Esophagus muscularis mucosa (tissue), 4 donors: ENCODE measurements around the gene VTI1A. TPM values are rescaled to one million over a fixed set of nuclear protein-coding genes. Genes with fewer than 3 reads are reported as not detected.
A peak's percentile ranks its signal among the peaks of the same experiment; 100 is the strongest.

ENCODE experiments used
- DNase-seq: peaks from one replicate; pipeline ENCODE4 v3.0.0-alpha.2; 2017; ENCODE audit errors: extremely low spot score
- H3K27ac ChIP-seq, 4 donors: fragments of 200-600 bp; sonication (generic); replicated peaks in 1 of 4; 1 replicate in 3 of 4; 2 replicates in 1 of 4; pipeline ENCODE4 v1.5.1; 2016 to 2019; ENCODE audit warnings: mild to moderate bottlenecking in 1 of 4
- H3K27me3 ChIP-seq, 4 donors: fragments of 200-600 bp; sonication (generic); one replicate each; pipeline versions ENCODE4 v1.5.1 to v1.6.0; 2016 to 2019
- H3K36me3 ChIP-seq, 4 donors: fragments of 200-600 bp; sonication (generic); one replicate each; pipeline ENCODE4 v1.5.1; 2016 to 2019
- H3K4me1 ChIP-seq, 4 donors: fragments of 200-600 bp; sonication (generic); one replicate each; pipeline ENCODE4 v1.5.1; 2016 to 2019
- H3K4me3 ChIP-seq, 4 donors: fragments of 200-600 bp; sonication (generic); 1 replicate in 2 of 4; 2 replicates in 2 of 4; pipeline ENCODE4 v1.5.1; 2016 to 2019; ENCODE audit warnings: mild to moderate bottlenecking in 4 of 4, moderate library complexity in 1 of 4
- H3K9me3 ChIP-seq, 4 donors: fragments of 200-600 bp; sonication (generic); 1 replicate in 3 of 4; 2 replicates in 1 of 4; pipeline ENCODE4 v1.5.1; 2016 to 2019
- EP300 ChIP-seq: sonication (generic); formaldehyde crosslinking; IDR thresholded peaks from one replicate; pipeline ENCODE4 v1.6.1; 2017; ENCODE audit warnings: antibody characterized with exemption
- POLR2A ChIP-seq: fragments of 450-650 bp; IDR thresholded peaks from one replicate; pipeline ENCODE4 v1.6.1; 2017; ENCODE audit warnings: antibody characterized with exemption, moderate library complexity, mild to moderate bottlenecking, low read depth
- POLR2AphosphoS5 ChIP-seq, 2 donors: sonication (generic); formaldehyde crosslinking; IDR thresholded peaks; one replicate each; pipeline ENCODE4 v1.6.1; 2017; ENCODE audit warnings: antibody characterized with exemption in 2 of 2
- WGBS: methylation state at CpG from one replicate; pipeline ENCODE4 v1.1.5; 2018; 5-methylcytosine and 5-hydroxymethylcytosine counted together
- intact Hi-C: fragments of 100-400 bp; cut with DNase I; formaldehyde crosslinking; loops from one replicate; pipeline ENCODE4 v1.15.1; 2023
- total RNA-seq, 4 donors: library from RNA; depleted of rRNA; stranded (reverse); fragments of >200 nt; gene quantifications; one replicate each; pipeline versions ENCODE4 v1.1.0 to v1.2.1, GENCODE V29; 2016
- TF ChIP-seq, protein P1 (sequence below), 3 experiments: fragments of 200-600 bp in 2 of 3; fragments of 450-650 bp in 1 of 3; sonication (generic) in 2 of 3; IDR thresholded peaks; one replicate each; pipeline ENCODE4 v1.5.1; 2017 to 2019; ENCODE audit warnings: antibody characterized with exemption in 3 of 3, mild to moderate bottlenecking in 2 of 3, moderate library complexity in 1 of 3

The VTI1A gene
- total RNA-seq, 4 donors from 2014 or later = 27.6 to 42.7 (median 33.8) TPM

DNA sequence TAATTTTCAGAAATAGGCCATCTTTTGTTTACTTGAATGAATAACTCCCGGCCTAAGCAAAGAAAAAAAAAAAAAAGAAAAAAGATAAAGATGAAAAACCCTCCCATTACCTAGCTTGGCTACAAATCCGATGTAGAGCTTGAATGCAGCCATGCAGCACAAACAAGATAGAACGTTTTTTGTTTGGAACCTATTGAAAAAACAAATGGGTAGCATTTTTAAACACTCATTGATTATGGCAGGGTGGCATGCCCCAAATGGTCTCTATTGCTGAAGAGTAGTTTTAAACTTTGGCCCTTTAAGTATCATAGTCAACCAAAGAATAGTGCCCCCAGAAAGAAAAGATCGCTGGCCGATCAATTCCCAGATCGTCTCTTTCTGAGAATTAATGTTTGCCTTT, 84.4 kb downstream of the VTI1A start:
- Histone ChIP-seq H3K4me3 (peak overlapping the region in 1 of 4 donors; percentile 24), H3K36me3 (no peaks in the 10 kb centered on the region), H3K9me3 (no peaks in the 10 kb centered on the region), H3K4me1 (peaks cover 0 to 4% (median 0%) of the 10 kb centered on the region in 4 donors), H3K27ac (no peak overlapping the region), H3K27me3 (no peaks in the 10 kb centered on the region)
- no peak for DNase-seq
- intact Hi-C loops = no loop called here
- 83% methylated on average over 6 of the region's 6 CpGs for WGBS
- TF ChIP-seq EP300 (no peak), POLR2A (no peak), POLR2AphosphoS5 (IDR thresholded peaks at IDR 0.05) (no peak)
- TF ChIP-seq, protein P1, sequence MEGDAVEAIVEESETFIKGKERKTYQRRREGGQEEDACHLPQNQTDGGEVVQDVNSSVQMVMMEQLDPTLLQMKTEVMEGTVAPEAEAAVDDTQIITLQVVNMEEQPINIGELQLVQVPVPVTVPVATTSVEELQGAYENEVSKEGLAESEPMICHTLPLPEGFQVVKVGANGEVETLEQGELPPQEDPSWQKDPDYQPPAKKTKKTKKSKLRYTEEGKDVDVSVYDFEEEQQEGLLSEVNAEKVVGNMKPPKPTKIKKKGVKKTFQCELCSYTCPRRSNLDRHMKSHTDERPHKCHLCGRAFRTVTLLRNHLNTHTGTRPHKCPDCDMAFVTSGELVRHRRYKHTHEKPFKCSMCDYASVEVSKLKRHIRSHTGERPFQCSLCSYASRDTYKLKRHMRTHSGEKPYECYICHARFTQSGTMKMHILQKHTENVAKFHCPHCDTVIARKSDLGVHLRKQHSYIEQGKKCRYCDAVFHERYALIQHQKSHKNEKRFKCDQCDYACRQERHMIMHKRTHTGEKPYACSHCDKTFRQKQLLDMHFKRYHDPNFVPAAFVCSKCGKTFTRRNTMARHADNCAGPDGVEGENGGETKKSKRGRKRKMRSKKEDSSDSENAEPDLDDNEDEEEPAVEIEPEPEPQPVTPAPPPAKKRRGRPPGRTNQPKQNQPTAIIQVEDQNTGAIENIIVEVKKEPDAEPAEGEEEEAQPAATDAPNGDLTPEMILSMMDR (IDR thresholded peaks at IDR 0.05) = no peak

GRCh38 chr10:112532189-112532588, 85.2 kb downstream of the VTI1A start:
- H3K4me1 ChIP-seq = peaks cover 0 to 4% (median 0%) of the 10 kb centered on the region in 4 donors
- H3K27me3 ChIP-seq = no peaks in the 10 kb centered on the region
- peak overlapping the region in 3 of 4 donors; percentile 6 to 24 (median 15) for H3K4me3 ChIP-seq
- H3K36me3 ChIP-seq = no peaks in the 10 kb centered on the region
- no peaks in the 10 kb centered on the region for H3K9me3 ChIP-seq
- 73% methylated on average over 6 of the region's 6 CpGs for WGBS
- no peak overlapping the region for H3K27ac ChIP-seq
- TF ChIP-seq POLR2AphosphoS5 (IDR thresholded peaks at IDR 0.05) (no peak), EP300 (no peak), POLR2A (no peak)
- TF ChIP-seq, protein P1 (IDR thresholded peaks at IDR 0.05) = no peak
- no peak for DNase-seq
- intact Hi-C loops = no loop called here

DNA sequence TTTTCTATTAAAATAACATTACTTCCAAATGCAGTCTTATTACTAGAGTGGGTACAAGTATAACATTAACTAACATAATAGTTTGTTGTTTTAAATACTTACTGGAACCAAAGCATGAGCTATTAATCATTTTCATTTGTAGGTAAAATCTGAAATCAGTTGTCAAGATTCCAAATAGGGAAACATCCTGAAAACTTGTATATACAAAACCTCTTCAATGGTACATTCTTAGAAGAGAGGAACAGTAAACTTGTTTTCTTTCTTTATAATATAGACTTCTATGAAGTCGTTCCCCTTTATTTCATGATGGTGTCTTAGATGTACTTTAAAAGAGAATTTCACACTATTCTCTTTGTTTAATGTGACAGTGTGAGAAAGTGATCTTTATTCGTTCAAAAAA, 85.9 kb downstream of the VTI1A start:
- Histone ChIP-seq H3K9me3 (no peaks in the 10 kb centered on the region), H3K4me3 (no peak overlapping the region), H3K36me3 (peaks cover 0 to under 1% (median 0%) of the 10 kb centered on the region in 4 donors), H3K27ac (no peak overlapping the region), H3K4me1 (peaks cover 0 to 4% (median 0%) of the 10 kb centered on the region in 4 donors), H3K27me3 (no peaks in the 10 kb centered on the region)
- DNase-seq = no peak
- intact Hi-C loops = no loop called here
- TF ChIP-seq POLR2A (no peak), EP300 (no peak), POLR2AphosphoS5 (IDR thresholded peaks at IDR 0.05) (no peak)
- TF ChIP-seq, protein P1 (IDR thresholded peaks at IDR 0.05) = no peak
- WGBS = 80% methylated on average over 2 of the region's 2 CpGs

DNA sequence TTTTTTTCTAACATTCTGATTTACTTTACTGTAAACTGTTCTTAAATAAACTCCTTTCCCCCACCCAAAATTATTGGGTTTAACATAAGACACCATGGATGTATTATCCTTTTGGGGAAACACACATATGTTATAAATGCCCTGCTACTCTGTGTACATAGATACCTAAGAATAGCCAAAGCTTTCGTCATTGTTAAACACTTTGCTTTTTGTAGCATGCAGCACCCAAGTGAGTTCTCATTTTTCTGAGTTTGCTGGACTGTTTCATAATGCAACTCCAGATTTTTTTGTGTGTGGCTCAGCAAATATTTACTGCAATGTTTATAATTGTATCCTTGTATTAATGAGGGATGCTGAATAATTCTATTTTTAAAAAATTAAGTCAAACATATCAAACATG, 86.9 kb downstream of the VTI1A start:
- Histone ChIP-seq H3K36me3 (peaks cover 0 to 11% (median 4%) of the 10 kb centered on the region in 4 donors), H3K9me3 (no peaks in the 10 kb centered on the region), H3K27me3 (no peaks in the 10 kb centered on the region), H3K4me3 (no peak overlapping the region), H3K27ac (no peak overlapping the region), H3K4me1 (peaks cover 0 to 4% (median 0%) of the 10 kb centered on the region in 4 donors)
- TF ChIP-seq EP300 (no peak), POLR2AphosphoS5 (IDR thresholded peaks at IDR 0.05) (no peak), POLR2A (no peak)
- 65% methylated on average over 1 of the region's 1 CpG for WGBS
- DNase-seq = no peak
- intact Hi-C loops = no loop called here

DNA sequence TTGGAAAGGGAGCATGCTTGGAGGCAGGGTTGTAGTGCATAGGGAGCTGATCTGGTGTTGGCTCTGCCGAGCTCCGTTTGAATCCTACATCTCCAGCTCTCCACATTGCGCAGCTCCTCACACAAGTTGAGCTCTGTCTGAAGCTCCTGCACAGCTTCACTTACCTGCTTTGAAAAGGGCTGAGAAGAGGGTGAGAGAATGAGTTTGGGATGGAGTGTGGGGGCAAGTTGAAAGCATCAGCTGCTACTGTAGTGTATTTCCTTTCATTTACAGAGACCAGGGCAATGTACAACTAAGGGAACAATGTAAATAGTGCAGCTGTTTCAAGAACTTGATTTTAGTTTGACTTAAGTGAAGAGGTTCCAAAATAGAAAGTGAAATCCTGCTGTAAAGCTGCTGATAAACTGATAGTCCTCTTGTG, 88.5 kb downstream of the VTI1A start:
- TF ChIP-seq EP300 (no peak), POLR2AphosphoS5 (IDR thresholded peaks at IDR 0.05) (no peak), POLR2A (no peak)
- TF ChIP-seq, protein P1 (IDR thresholded peaks at IDR 0.05) = no peak
- Histone ChIP-seq H3K4me1 (peaks cover 0 to 4% (median 0%) of the 10 kb centered on the region in 4 donors), H3K4me3 (no peak overlapping the region), H3K9me3 (no peaks in the 10 kb centered on the region), H3K27me3 (no peaks in the 10 kb centered on the region), H3K36me3 (peaks cover 0 to 20% (median 12%) of the 10 kb centered on the region in 4 donors), H3K27ac (no peak overlapping the region)
- no peak for DNase-seq
- intact Hi-C loops = no loop called here
- WGBS = 59% methylated on average over 3 of the region's 3 CpGs
